WERI-Rb-1 (cell line): Measurements from ENCODE around the gene C2CD2.

Experiments
- DNase-seq: peaks from one replicate; pipeline ENCODE4 v3.0.0-alpha.2; 2020
- H3K27ac ChIP-seq: fragments of 250-450 bp; sonication (Bioruptor Pico); 2 replicates; pipeline ENCODE4 v1.5.1; 2020; ENCODE audit warnings: mild to moderate bottlenecking, moderate library complexity
- H3K27me3 ChIP-seq: fragments of 250-450 bp; sonication (Bioruptor Pico); 2 replicates; pipeline ENCODE4 v1.5.1; 2021; ENCODE audit warnings: mild to moderate bottlenecking, low read depth, moderate library complexity; ENCODE audit not compliant: insufficient read depth, severe bottlenecking
- H3K36me3 ChIP-seq: fragments of 250-450 bp; sonication (Bioruptor Pico); 2 replicates; pipeline ENCODE4 v1.5.1; 2020; ENCODE audit warnings: mild to moderate bottlenecking, moderate library complexity
- H3K4me3 ChIP-seq: 2 replicates; pipeline ENCODE4 v1.5.1; 2011; ENCODE audit warnings: low read depth, mild to moderate bottlenecking, control low read depth, low read length
- H3K9me3 ChIP-seq: fragments of 250-450 bp; sonication (Bioruptor Pico); 2 replicates; pipeline ENCODE4 v1.5.1; 2021; ENCODE audit warnings: mild to moderate bottlenecking, moderate library complexity; ENCODE audit not compliant: severe bottlenecking
- CTCF ChIP-seq: IDR thresholded peaks from 2 replicates; pipeline ENCODE4 v1.5.1; 2011; ENCODE audit warnings: low read depth, mild to moderate bottlenecking, control low read depth, inconsistent platforms, low read length

C2CD2 gene

GRCh38 chr21:41929248-41929647 lies 24.6 kb downstream of the C2CD2 start:
- DNase-seq = no peak
- TF ChIP-seq CTCF = no peak
- H3K36me3 ChIP-seq = peaks cover 8% of the 10 kb centered on the region
- H3K27me3 ChIP-seq = no peaks in the 10 kb centered on the region
- H3K9me3 ChIP-seq = no peaks in the 10 kb centered on the region
- H3K27ac ChIP-seq = no peak overlapping the region
- no peak overlapping the region for H3K4me3 ChIP-seq

- DNase-seq = no peak
- Histone ChIP-seq H3K27me3 (no peaks in the 10 kb centered on the region), H3K4me3 (no peak overlapping the region), H3K9me3 (no peaks in the 10 kb centered on the region), H3K27ac (no peak overlapping the region), H3K36me3 (peaks cover 8% of the 10 kb centered on the region)
- no peak for TF ChIP-seq CTCF
These were observed 25.1 kb downstream of the C2CD2 start for GRCh38 chr21:41928621-41929220.

GRCh38 chr21:41927727-41928409 lies 25.9 kb downstream of the C2CD2 start:
- peaks cover 8% of the 10 kb centered on the region for H3K36me3 ChIP-seq
- TF ChIP-seq CTCF = no peak
- no peak overlapping the region for H3K27ac ChIP-seq
- DNase-seq = no peak
- no peaks in the 10 kb centered on the region for H3K9me3 ChIP-seq
- no peak overlapping the region for H3K4me3 ChIP-seq
- no peaks in the 10 kb centered on the region for H3K27me3 ChIP-seq

GRCh38 chr21:41926807-41927171 lies 27.0 kb downstream of the C2CD2 start:
- no peak for TF ChIP-seq CTCF
- Histone ChIP-seq H3K9me3 (no peaks in the 10 kb centered on the region), H3K4me3 (no peak overlapping the region), H3K27ac (no peak overlapping the region), H3K27me3 (no peaks in the 10 kb centered on the region), H3K36me3 (peaks cover 9% of the 10 kb centered on the region)
- DNase-seq = no peak

- no peak overlapping the region for H3K4me3 ChIP-seq
- DNase-seq = no peak
These were observed 27.6 kb downstream of the C2CD2 start for GRCh38 chr21:41926117-41926806.

More at GRCh38 chr21:41926117-41926806, 27.6 kb downstream of the C2CD2 start:
- H3K27ac ChIP-seq = peak overlapping the region; percentile 4
- no peak for TF ChIP-seq CTCF
- no peaks in the 10 kb centered on the region for H3K9me3 ChIP-seq
- peaks cover 11% of the 10 kb centered on the region for H3K36me3 ChIP-seq
- H3K27me3 ChIP-seq = no peaks in the 10 kb centered on the region
